Smooth muscle cell (in vitro differentiated cells): Measurements from ENCODE around the gene GPX4. TPM values are rescaled to one million over a fixed set of nuclear protein-coding genes. Genes with fewer than 3 reads are reported as not detected.

Experiments
- DNase-seq: peaks from one replicate; lab custom pipeline; 2025; ENCODE audit not compliant: unreplicated experiment; lab: John Stamatoyannopoulos, UW
- H2AFZ ChIP-seq: fragments of 200-600 bp; sonication (generic); 2 replicates; pipeline ENCODE4 v1.6.0; 2016; ENCODE audit warnings: antibody characterized with exemption, low read depth, mild to moderate bottlenecking
- H3F3A ChIP-seq: fragments of 200-600 bp; sonication (generic); 2 replicates; pipeline ENCODE4 v1.6.0; 2017; ENCODE audit warnings: antibody characterized with exemption, low read depth
- H3K27ac ChIP-seq: fragments of 200-600 bp; sonication (generic); 2 replicates; pipeline ENCODE4 v1.5.1; 2016; ENCODE audit warnings: low read depth, mild to moderate bottlenecking
- H3K27me3 ChIP-seq: fragments of 200-600 bp; sonication (generic); 2 replicates; pipeline ENCODE4 v1.6.1; 2016; ENCODE audit warnings: low read depth, mild to moderate bottlenecking
- H3K36me3 ChIP-seq: fragments of 200-600 bp; sonication (generic); 2 replicates; pipeline ENCODE4 v1.5.1; 2016; ENCODE audit warnings: low read depth
- H3K4me1 ChIP-seq: fragments of 200-600 bp; sonication (generic); 2 replicates; pipeline ENCODE4 v1.5.1; 2016; ENCODE audit warnings: low read depth
- H3K4me2 ChIP-seq: fragments of 200-600 bp; sonication (generic); 2 replicates; pipeline ENCODE4 v1.6.0; 2016; ENCODE audit warnings: mild to moderate bottlenecking
- H3K4me3 ChIP-seq: fragments of 200-600 bp; sonication (generic); 2 replicates; pipeline ENCODE4 v1.5.1; 2016; ENCODE audit warnings: mild to moderate bottlenecking
- H3K79me2 ChIP-seq: fragments of 200-600 bp; sonication (generic); 2 replicates; pipeline ENCODE4 v1.6.0; 2016; ENCODE audit warnings: low read depth, mild to moderate bottlenecking
- H3K9ac ChIP-seq: fragments of 200-600 bp; sonication (generic); 2 replicates; pipeline ENCODE4 v1.6.0; 2016; ENCODE audit warnings: low read depth
- H3K9me3 ChIP-seq: fragments of 200-600 bp; sonication (generic); replicated peaks from 2 replicates; pipeline ENCODE4 v1.5.1; 2016; ENCODE audit warnings: low read depth
- H4K20me1 ChIP-seq: fragments of 200-600 bp; sonication (generic); 2 replicates; pipeline ENCODE4 v1.6.0; 2016; ENCODE audit warnings: low read depth
- CTCF ChIP-seq: fragments of 200-600 bp; sonication (generic); IDR thresholded peaks from 2 replicates; pipeline ENCODE4 v1.5.1; 2017; ENCODE audit warnings: borderline replicate concordance, mild to moderate bottlenecking, antibody characterized with exemption; ENCODE audit not compliant: insufficient read depth, poor library complexity, severe bottlenecking
- WGBS: methylation state at CpG from one replicate; pipeline ENCODE4 v1.1.7; 2016; ENCODE audit warnings: low lambda C conversion rate; 5-methylcytosine and 5-hydroxymethylcytosine counted together
- polyA plus RNA-seq: library from polyadenylated mRNA; unstranded; fragments of >200 nt; fragmentation: Nextera tagmentation; extraction: Ambion mirVana; gene quantifications from 2 replicates; pipeline ENCODE4 v1.2.1, GENCODE V29; 2016
- total RNA-seq: library from RNA; depleted of rRNA; stranded (reverse); fragments of >200 nt; gene quantifications from 2 replicates; pipeline ENCODE4 v1.2.3, GENCODE V29; 2014

GPX4 gene
- total and polyA plus RNA-seq, 2 experiments from 2014 or later = 325 to 450 TPM

- H3K79me2 ChIP-seq = no peaks in the 10 kb centered on the region
- H4K20me1 ChIP-seq = peaks cover 10% of the 10 kb centered on the region
- no peaks in the 10 kb centered on the region for H3K36me3 ChIP-seq
- no peak for TF ChIP-seq CTCF
- H3K4me2 ChIP-seq = peak overlapping the region; percentile 61
- no peaks in the 10 kb centered on the region for H3K9me3 ChIP-seq
- no peak overlapping the region for H3K27ac ChIP-seq
- H3K27me3 ChIP-seq = peaks cover 39% of the 10 kb centered on the region
- no peak overlapping the region for H3K4me3 ChIP-seq
- 27% methylated on average over 20 of the region's 21 CpGs for WGBS
- DNase-seq = no peak
- no peak overlapping the region for H3K9ac ChIP-seq
- peaks cover under 1% of the 10 kb centered on the region for H3F3A ChIP-seq
- no peak overlapping the region for H2AFZ ChIP-seq
- peaks cover 6% of the 10 kb centered on the region for H3K4me1 ChIP-seq
These were observed 33.2 kb upstream of the GPX4 start for GRCh38 chr19:1070576-1070930.

GRCh38 chr19:1070931-1071791 lies 32.6 kb upstream of the GPX4 start:
- Histone ChIP-seq H4K20me1 (peaks cover 10% of the 10 kb centered on the region), H3K9ac (no peak overlapping the region), H3K36me3 (no peaks in the 10 kb centered on the region), H3K79me2 (no peaks in the 10 kb centered on the region), H3F3A (no peaks in the 10 kb centered on the region), H3K4me3 (no peak overlapping the region), H3K27ac (no peak overlapping the region), H3K9me3 (no peaks in the 10 kb centered on the region), H3K4me1 (peaks cover 5% of the 10 kb centered on the region), H3K4me2 (peak overlapping the region; percentile 61), H2AFZ (no peak overlapping the region), H3K27me3 (peaks cover 39% of the 10 kb centered on the region)
- DNase-seq = no peak
- 14% methylated on average over 60 of the region's 99 CpGs for WGBS
- TF ChIP-seq CTCF = no peak

GRCh38 chr19:1072371-1073015 lies 31.3 kb upstream of the GPX4 start:
- H4K20me1 ChIP-seq = peaks cover 10% of the 10 kb centered on the region
- H3K36me3 ChIP-seq = no peaks in the 10 kb centered on the region
- H3K9me3 ChIP-seq = no peaks in the 10 kb centered on the region
- H3F3A ChIP-seq = no peaks in the 10 kb centered on the region
- WGBS = 93% methylated on average over 11 of the region's 11 CpGs
- H3K4me2 ChIP-seq = no peak overlapping the region
- H3K79me2 ChIP-seq = no peaks in the 10 kb centered on the region
- H3K27ac ChIP-seq = no peak overlapping the region
- peaks cover 35% of the 10 kb centered on the region for H3K27me3 ChIP-seq
- H3K4me1 ChIP-seq = no peaks in the 10 kb centered on the region
- no peak overlapping the region for H2AFZ ChIP-seq
- H3K9ac ChIP-seq = no peak overlapping the region
- no peak overlapping the region for H3K4me3 ChIP-seq
- TF ChIP-seq CTCF = no peak
- DNase-seq = no peak
